ENCODE results near the gene CD53.

Gene CD53

GRCh38 chr1:110915804-110916203 lies 42.9 kb downstream of the CD53 start:
- no peak overlapping the region for H3K4me3 ChIP-seq (ENCODE audit: low read depth, low read length)
- no peak for DNase-seq (ENCODE audit: low read depth)
- TF ChIP-seq, protein P1, sequence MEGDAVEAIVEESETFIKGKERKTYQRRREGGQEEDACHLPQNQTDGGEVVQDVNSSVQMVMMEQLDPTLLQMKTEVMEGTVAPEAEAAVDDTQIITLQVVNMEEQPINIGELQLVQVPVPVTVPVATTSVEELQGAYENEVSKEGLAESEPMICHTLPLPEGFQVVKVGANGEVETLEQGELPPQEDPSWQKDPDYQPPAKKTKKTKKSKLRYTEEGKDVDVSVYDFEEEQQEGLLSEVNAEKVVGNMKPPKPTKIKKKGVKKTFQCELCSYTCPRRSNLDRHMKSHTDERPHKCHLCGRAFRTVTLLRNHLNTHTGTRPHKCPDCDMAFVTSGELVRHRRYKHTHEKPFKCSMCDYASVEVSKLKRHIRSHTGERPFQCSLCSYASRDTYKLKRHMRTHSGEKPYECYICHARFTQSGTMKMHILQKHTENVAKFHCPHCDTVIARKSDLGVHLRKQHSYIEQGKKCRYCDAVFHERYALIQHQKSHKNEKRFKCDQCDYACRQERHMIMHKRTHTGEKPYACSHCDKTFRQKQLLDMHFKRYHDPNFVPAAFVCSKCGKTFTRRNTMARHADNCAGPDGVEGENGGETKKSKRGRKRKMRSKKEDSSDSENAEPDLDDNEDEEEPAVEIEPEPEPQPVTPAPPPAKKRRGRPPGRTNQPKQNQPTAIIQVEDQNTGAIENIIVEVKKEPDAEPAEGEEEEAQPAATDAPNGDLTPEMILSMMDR (conservative IDR thresholded peaks at IDR 0.05; ENCODE audit: low read depth, low read length) = no peak

- TF ChIP-seq, protein P1 (conservative IDR thresholded peaks at IDR 0.05; ENCODE audit: low read depth, low read length) = no peak
Measured at GRCh38 chr1:110916274-110916668, 43.3 kb downstream of the CD53 start.

DNA sequence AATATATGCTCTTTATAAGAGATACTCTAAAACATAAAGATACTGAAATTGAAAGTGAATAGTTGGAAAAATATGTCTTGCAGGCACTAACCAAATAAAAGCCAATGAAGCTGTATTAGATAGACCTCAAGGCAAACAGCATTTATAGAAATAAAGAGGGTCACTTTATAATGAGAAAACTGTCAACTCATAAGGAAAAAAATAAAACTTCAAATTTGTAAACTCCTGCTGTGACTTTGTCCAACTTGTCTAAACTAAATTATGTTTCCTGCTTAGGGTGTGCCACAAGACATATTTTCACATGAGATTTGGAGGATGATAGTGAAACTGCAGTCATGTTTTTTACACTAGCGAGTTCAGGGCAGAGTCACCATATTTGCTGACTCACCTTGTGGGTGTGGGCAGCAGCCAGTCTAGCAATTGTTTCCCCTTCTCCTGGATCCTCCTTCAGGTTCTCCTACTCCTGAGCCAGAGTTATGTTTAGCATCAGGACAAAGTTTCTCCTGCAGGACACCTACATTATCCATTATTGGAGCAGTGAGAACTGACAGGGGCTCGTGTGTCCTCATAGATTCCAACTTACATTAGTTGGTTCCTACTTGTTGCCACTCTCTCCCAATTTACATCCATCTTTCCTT lies 43.8 kb downstream of the CD53 start:
- no peak overlapping the region for H3K4me3 ChIP-seq (ENCODE audit: low read depth, low read length)
- DNase-seq (ENCODE audit: low read depth) = peak; percentile 17
- TF ChIP-seq, protein P1 (conservative IDR thresholded peaks at IDR 0.05; ENCODE audit: low read depth, low read length) = no peak

More at GRCh38 chr1:110916274-110916668, 43.3 kb downstream of the CD53 start:
- no peak overlapping the region for H3K4me3 ChIP-seq (ENCODE audit: low read depth, low read length)
- DNase-seq (ENCODE audit: low read depth) = no peak

DNA sequence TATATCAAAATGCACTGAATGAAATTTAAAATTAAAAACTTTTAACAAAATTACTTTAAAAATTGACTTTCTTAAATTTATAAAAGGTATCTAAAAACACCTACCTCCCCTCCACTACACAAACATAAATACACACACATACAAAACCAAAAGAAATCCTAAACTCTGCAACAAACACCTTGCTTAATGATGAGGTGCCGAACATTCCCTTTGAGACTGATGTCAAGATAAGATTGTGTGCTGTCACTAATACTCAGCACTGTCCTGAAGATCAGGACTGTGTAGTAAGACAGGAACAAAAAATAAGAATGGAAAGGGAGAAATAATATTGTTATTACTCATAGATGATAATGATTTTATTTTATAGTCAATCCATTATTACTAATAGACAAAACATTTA lies 45.1 kb downstream of the CD53 start:
- H3K4me3 ChIP-seq (ENCODE audit: low read depth, low read length) = no peak overlapping the region
- no peak for DNase-seq (ENCODE audit: low read depth)
- TF ChIP-seq, protein P1 (conservative IDR thresholded peaks at IDR 0.05; ENCODE audit: low read depth, low read length) = no peak

- H3K4me3 ChIP-seq (ENCODE audit: low read depth, low read length) = no peak overlapping the region
- TF ChIP-seq, protein P1 (conservative IDR thresholded peaks at IDR 0.05; ENCODE audit: low read depth, low read length) = no peak
- DNase-seq (ENCODE audit: low read depth) = no peak
Measured at GRCh38 chr1:110921953-110922352, 49.0 kb downstream of the CD53 start.

- no peak overlapping the region for H3K4me3 ChIP-seq (ENCODE audit: low read depth, low read length)
- DNase-seq (ENCODE audit: low read depth) = no peak
- TF ChIP-seq, protein P1 (conservative IDR thresholded peaks at IDR 0.05; ENCODE audit: low read depth, low read length) = no peak
Measured at GRCh38 chr1:110927484-110928075, 54.6 kb downstream of the CD53 start.

- DNase-seq (ENCODE audit: low read depth) = no peak
- H3K4me3 ChIP-seq (ENCODE audit: low read depth, low read length) = no peak overlapping the region
- TF ChIP-seq, protein P1 (conservative IDR thresholded peaks at IDR 0.05; ENCODE audit: low read depth, low read length) = no peak
Measured at GRCh38 chr1:110928191-110928590, 55.2 kb downstream of the CD53 start.

Measured in choroid plexus epithelial cell (primary cell).